ENCODE results near the gene PATJ. TPM values are rescaled to one million over a fixed set of nuclear protein-coding genes. Genes with fewer than 3 reads are reported as not detected.
"Not testable (repeated sequence)": the region's sequence is repeated elsewhere in the genome, so short reads cannot be mapped to it uniquely, and the experiment has no call there.

Gene PATJ
- total and polyA plus RNA-seq, 7 donors, result 2.0 to 49.9 (median 17.1) TPM

GRCh38 chr1:61825393-61825792, 83.1 kb downstream of the PATJ start:
- Histone ChIP-seq H3K4me1 (no peaks in the 10 kb centered on the region), H3K9me3 (no peaks in the 10 kb centered on the region), H3K27ac (no peak overlapping the region), H3K4me3 (no peak overlapping the region), H3K27me3 (ENCODE audit: insufficient read depth in 3 of 3, low read length in 2 of 3) (no peaks in the 10 kb centered on the region), H3K36me3 (ENCODE audit: insufficient read depth in 1 of 2, low read depth in 1 of 2) (peaks cover 0 to 67% of the 10 kb centered on the region in 2 donors)
- WGBS, 3 donors, result 16 to 44% (median 39%) methylated on average over 1 of the region's 1 CpG
- ATAC-seq (no peak), DNase-seq (no peak)
- intact Hi-C loops (cut with DNase I), result no loop called here
- TF ChIP-seq, protein P1, sequence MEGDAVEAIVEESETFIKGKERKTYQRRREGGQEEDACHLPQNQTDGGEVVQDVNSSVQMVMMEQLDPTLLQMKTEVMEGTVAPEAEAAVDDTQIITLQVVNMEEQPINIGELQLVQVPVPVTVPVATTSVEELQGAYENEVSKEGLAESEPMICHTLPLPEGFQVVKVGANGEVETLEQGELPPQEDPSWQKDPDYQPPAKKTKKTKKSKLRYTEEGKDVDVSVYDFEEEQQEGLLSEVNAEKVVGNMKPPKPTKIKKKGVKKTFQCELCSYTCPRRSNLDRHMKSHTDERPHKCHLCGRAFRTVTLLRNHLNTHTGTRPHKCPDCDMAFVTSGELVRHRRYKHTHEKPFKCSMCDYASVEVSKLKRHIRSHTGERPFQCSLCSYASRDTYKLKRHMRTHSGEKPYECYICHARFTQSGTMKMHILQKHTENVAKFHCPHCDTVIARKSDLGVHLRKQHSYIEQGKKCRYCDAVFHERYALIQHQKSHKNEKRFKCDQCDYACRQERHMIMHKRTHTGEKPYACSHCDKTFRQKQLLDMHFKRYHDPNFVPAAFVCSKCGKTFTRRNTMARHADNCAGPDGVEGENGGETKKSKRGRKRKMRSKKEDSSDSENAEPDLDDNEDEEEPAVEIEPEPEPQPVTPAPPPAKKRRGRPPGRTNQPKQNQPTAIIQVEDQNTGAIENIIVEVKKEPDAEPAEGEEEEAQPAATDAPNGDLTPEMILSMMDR (IDR thresholded peaks at IDR 0.05), result no peak

DNA sequence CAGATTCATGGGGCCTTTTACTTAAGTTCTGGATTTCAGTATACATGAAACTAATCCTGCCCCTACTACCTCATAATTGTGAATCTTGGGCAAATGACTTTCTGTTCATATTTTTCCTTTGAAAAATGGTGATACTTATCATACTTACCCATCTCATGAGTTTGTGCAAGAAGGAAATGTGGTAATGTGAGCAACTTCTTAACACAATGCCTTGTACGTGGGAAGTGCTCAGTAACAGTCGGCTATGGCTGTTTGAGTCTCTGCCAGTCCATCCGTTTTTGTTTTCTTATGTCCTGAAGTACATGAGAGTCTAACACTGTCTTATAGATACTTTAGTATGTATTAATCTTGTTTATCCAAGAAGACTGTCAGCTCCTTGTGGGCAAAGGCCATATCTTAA, 86.5 kb downstream of the PATJ start:
- intact Hi-C loops (cut with DNase I), result no loop called here
- Histone ChIP-seq H3K4me3 (no peak overlapping the region), H3K27me3 (ENCODE audit: insufficient read depth in 3 of 3, low read length in 2 of 3) (no peaks in the 10 kb centered on the region), H3K27ac (no peak overlapping the region), H3K36me3 (ENCODE audit: insufficient read depth in 1 of 2, low read depth in 1 of 2) (peaks cover 0 to 42% of the 10 kb centered on the region in 2 donors), H3K9me3 (no peaks in the 10 kb centered on the region), H3K4me1 (no peaks in the 10 kb centered on the region)
- TF ChIP-seq, protein P1 (IDR thresholded peaks at IDR 0.05), result no peak
- DNase-seq (no peak), ATAC-seq (no peak)
- 61 to 75% (median 72%) methylated on average over 3 of the region's 3 CpGs for WGBS, 3 donors

DNA sequence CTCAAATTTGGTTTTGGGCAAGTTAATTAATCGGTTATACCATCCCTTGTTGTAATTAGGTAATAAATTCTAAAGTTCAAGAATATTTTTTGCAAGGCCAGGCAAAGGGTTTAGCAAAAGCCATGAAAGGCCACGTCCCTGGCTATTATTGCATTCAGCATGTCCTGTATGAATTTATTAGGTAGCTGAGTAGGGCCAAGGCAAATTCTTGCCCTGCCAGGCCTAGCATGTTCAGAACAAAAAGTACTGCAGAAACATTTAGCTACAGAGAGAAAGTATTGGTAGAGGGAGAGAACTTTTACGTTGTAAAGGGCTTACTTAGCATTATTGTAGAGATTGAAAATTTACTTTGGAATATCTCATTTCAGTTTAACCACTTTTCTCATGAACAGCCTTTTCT, 94.4 kb downstream of the PATJ start:
- Histone ChIP-seq H3K9me3 (no peaks in the 10 kb centered on the region), H3K4me1 (peaks cover 35% of the 10 kb centered on the region), H3K27me3 (ENCODE audit: insufficient read depth in 3 of 3, low read length in 2 of 3) (no peaks in the 10 kb centered on the region), H3K36me3 (ENCODE audit: insufficient read depth in 1 of 2, low read depth in 1 of 2) (no peaks in the 10 kb centered on the region), H3K4me3 (no peak overlapping the region), H3K27ac (no peak overlapping the region)
- DNase-seq (no peak), ATAC-seq (peak in 2 of 4 donors; percentile 72 to 87)
- WGBS, 3 donors, result 11 to 29% (median 17%) methylated on average over 3 of the region's 3 CpGs
- TF ChIP-seq, protein P1 (IDR thresholded peaks at IDR 0.05), result no peak
- intact Hi-C loops (cut with DNase I), result no loop called here

DNA sequence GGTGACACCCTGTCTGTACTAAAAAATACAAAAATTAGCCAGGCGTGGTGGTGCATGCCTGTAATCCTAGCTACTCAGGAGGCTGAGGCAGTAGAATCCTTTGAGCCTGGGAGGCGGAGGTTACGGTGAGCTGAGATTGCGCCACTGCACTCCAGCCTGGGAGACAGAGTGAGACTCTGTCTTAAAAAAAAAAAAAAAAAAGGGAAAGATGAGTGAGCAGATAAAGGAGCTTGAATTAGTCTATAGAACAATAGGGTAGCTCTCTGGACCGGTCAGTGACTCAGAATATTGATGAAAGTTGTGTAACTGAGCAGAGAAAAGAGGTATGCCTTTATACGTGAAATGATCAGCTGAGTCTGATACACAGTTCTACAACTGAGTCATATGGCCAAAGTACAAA, 95.3 kb downstream of the PATJ start:
- 94 to 99% (median 96%) methylated on average over 6 of the region's 6 CpGs for WGBS, 3 donors
- H3K27ac ChIP-seq; H3K4me3 ChIP-seq; DNase-seq; H3K9me3 ChIP-seq; H3K36me3 ChIP-seq (ENCODE audit: insufficient read depth in 1 of 2, low read depth in 1 of 2); ATAC-seq; H3K27me3 ChIP-seq (ENCODE audit: insufficient read depth in 3 of 3, low read length in 2 of 3); intact Hi-C loops (cut with DNase I): not testable (repeated sequence)
- peaks cover 35% of the 10 kb centered on the region for H3K4me1 ChIP-seq

DNA sequence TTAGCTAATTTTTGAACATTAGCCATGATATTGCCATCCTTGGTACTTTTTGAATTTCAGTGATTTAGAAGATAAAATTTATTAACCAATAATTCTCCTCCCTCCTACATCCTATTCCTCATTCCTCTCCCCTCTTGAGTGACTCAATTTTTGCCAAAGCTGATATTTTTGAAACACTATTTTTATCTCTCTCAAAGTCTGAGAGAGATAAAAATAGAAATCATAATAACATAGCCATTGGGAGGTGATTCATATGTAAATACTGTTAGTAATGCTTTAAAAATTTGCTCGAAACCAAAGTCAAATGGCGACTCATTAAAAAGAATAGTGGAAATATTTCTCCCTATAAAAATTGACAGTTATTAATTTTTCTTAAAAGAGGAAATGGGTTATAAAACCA, 97.4 kb downstream of the PATJ start:
- H3K4me1 ChIP-seq, result peaks cover 30% of the 10 kb centered on the region
- WGBS, 3 donors, result 52 to 56% (median 54%) methylated on average over 2 of the region's 2 CpGs
- ATAC-seq (peak in 1 of 4 donors; percentile 48), DNase-seq (no peak)
- intact Hi-C loops (cut with DNase I), result loop anchor here in 1 of 2 donors (10.0 kb wide), 1 partner anchor 385 kb away; no protein-coding TSS in a partner anchor
- no peak overlapping the region for H3K27ac ChIP-seq
- H3K9me3 ChIP-seq, result no peaks in the 10 kb centered on the region
- H3K4me3 ChIP-seq, result no peak overlapping the region
- no peaks in the 10 kb centered on the region for H3K36me3 ChIP-seq (ENCODE audit: insufficient read depth in 1 of 2, low read depth in 1 of 2)
- TF ChIP-seq, protein P1 (IDR thresholded peaks at IDR 0.05), result no peak
- no peaks in the 10 kb centered on the region for H3K27me3 ChIP-seq (ENCODE audit: insufficient read depth in 3 of 3, low read length in 2 of 3)

Measured in psoas muscle (tissue), 8 donors.